ENCODE results near the gene EML6.

- no peak for TF ChIP-seq CTCF (IDR thresholded peaks at IDR 0.05)
- TF ChIP-seq POLR2A (IDR thresholded peaks at IDR 0.05): no peak
These were observed 136.7 kb downstream of the EML6 start for GRCh38 chr2:54859997-54860701.
